NK-92 (cell line): ENCODE data around the gene FARP1.

Experiments
- DNase-seq: peaks from one replicate; lab custom pipeline; 2025; ENCODE audit not compliant: unreplicated experiment; lab: John Stamatoyannopoulos, UW

The FARP1 gene

DNA sequence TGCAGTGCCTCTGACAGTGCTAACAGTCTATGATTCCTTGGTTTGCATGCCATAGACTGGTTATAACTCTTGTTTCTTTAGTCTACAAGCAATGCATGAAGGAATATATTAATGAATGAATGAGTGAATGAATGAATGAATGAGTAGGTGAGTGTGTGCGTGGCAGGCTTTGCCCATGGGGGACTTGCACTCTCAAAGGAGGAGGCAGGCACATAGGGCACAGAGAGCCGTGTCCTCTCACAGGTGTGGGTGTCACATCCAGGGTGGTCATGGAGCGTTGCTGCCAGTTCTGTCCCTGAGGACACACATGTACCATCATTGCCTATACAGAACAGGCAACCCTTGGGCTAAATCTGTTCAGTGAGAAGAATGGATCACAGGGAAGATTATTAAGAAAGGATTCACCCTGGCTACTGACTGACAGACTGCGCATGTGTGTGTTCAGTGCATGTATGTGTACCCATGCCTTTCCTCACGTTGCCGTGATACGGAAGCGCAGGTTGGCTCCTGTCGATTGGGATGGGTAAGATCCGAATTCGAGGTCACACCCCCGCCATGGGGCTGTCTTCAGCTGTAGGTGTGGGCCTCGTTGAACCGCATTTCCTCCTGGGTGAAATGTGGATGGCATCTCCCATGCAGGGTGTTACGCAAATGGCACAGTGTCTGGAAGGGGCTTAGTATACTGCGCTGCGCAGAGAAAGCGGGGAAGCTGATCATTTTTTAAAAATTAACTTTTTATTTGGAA, 272.6 kb downstream of the FARP1 start:
- DNase-seq, result no peak

DNA sequence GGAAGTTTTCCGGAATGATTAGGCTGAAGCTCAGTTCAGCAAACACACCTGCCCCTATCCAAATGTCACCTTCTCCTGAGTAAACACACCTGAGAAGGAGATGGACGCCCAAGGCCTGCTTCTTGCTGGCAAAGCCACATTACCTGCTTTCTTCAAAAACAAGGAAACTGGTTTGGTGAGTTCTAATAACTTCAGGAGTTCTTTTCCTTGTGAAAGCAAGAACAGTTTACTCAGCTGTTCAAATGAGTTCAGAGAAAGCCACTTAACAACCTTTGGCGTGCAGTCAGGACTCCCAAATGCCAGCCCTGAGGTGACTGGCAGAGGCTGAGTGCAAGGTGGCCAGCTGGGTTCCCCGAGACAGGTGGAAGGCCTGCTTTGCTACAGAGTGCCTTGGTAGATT, 273.5 kb downstream of the FARP1 start:
- DNase-seq, result no peak

DNA sequence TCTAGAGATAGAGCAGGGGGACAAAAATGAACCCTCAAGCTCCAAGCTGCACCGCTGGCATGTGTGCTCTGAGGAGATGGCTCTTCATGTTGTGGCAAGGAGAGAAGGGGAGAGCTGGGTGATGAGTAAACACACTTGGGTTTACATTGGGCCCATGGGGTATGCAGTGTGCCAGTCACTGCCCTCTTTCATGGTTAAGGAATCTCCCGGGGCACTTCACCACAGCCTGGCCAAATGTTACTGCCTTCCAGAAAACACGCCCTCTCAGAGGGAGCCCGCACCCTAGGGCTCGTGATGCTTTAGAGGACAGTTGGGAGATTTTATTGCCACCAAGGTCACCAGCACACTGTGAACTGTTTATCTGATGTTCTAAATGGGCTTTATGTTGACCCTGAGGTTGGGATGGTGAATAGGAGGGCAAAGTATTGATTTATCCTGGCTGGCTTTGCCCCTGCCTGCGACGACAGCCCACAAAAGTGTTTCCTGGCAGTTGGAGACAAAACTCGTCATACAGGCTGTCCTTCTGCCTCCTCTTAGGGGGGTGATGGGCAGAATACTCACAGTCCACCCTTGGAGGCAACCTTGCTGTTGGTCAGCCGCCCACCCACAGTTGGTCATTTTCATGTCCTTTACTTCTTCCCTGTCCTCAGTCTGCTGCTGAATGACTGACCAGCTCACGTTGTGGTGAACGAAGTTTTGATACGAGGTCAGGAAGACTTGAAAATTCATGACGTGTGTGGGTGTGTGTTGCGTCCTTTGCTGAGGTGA, 277.1 kb downstream of the FARP1 start:
- DNase-seq, result no peak

DNA sequence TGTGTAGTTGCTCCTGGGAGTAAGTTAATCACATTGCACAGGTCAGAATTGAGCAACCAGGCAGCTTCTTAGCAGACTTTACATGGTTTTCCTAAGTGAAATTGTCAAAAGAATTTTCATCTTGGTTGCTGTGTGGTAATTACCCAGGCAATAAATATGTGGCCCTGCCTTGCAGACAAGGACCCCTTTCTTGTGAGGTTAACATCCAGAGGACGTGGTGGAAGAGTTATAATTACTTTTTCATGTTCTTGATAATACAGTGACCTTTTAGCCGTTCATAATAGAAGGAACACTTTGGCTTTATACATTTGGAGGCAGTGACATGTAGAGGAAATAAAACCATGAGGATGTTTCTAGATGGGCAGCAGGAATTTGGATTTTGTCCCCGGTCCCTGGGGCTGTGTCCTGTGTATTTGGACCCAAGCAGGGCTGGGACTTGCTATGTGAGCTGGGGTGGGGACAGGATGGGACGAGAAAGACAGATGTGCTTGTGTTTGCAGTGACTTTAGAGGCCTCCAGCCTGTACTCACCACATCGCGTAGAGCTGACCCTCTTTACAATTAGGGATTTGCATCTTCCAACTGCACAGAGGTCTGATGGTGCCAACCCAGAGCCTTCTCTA, 277.8 kb downstream of the FARP1 start:
- no peak for DNase-seq

DNA sequence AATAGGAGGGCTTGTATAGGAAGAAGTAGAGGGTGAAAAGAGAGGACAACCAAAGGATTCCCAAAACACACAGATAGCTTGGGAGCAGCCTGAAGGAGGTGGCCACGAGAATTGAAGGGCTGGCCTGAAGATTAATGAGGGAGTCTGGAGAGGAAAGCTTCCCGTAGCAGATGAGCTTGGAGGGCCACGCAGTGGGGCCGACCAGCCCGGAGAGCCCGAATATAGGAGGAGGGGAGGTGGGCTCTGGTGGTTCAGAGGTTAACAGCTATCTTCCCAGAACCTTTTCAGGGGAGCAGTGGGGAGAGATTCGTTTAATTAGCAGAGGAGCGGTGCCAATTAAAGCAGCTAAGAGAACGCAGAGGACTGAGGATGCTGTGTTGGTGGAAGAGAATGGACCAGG, 279.2 kb downstream of the FARP1 start:
- DNase-seq, result no peak

DNA sequence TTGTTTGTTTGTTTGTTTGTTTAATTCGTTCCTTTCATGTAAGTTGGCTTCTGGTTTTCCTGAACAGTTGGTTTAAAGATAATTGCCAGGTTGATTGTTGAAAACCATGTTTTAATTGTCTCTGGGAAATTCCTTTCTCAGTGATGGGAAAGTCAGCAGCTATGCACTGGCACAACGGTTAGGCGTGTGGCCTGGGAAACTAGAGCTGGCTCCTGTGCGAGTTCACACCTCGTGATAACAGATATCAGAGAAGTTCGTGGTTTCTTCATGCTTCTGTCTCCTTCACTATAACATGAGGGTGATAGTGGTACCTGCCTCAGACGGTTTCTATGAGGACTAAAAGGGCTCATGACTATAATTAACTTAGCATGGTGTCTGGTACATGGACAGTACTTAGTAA, 280.5 kb downstream of the FARP1 start:
- DNase-seq, result no peak

DNA sequence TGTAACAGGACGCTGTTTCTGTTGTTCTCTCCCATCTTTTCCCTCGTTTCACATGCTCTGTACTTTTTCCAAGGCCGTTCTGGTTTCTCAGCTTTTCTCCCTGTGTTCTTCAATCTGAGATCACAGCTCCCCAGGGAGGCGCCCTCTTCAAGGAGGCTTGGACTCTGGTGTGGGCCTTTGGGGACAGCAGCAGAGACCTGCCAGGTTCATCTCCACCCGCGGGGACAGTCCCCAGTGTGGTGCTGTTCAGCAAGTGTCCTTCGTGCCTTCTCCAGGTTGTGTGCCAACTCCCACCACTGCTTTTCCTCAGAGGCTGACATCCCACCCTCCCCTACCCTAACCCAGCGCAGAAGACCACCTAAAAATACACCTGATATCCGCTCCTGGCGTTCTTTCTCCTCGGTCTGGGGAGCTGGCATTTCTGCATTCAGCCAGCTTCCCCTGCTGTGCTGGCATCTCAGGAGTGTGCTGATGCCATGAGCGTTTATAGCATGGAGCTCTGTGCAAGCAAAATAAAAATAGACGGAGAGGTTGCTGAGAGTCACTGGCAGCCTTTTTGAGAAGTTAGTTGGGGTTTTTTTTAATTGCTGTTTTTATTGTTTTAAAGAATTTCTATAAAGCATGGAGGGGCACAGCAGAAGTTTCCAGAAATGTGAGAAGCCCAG, 284.6 kb downstream of the FARP1 start:
- no peak for DNase-seq

DNA sequence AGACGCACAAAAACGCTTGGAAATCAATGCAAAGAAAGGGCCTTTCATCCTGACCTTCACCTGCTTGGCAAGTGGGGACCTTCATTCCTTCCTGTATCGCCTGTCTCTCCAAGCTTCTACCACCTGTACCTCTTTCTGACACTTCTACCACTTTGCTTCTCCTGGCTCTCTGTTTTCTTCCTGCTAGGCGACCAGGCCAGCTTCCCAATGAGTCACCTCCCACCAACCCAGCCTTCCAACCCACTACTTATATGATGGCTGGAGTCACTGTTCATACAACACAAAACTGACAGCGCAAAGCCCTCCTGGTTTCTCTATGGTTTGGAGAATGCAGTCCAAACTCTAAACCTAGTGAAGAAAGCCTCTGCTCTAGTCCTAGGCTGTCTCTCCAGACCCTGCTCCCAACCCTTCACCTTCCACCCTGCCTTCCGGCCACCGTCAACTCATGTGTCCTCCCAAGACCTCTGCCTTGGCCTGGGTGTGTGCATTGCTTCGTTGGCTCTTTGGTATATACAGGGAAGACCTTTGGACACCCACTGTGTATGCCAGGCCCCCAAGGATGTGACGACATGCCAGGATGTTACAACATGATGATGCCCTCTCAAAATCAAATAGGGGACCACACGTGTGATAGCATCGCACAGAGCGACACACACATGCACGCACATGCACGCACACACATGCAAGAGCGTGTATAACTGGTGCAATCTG, 285.5 kb downstream of the FARP1 start:
- DNase-seq, result no peak

DNA sequence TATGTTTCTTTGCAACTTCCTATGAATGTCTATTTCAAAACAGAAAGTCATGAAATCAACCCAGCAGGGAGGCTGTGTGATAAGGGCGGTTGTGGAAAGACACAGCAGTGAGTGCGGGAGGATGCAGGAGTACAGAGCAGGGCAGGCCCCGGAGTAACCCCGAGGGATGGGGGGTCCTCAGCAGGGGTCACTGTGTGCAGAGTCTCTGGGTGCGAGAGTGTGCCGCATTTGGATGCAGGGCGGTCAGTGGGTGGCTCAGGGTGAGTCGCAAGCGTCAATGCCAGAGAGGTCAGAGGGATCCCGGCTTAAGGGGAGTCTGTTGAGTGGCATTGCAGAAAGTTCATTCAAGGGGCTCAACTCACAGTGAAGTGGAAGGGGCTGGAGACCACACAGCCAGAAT, 286.2 kb downstream of the FARP1 start:
- no peak for DNase-seq

DNA sequence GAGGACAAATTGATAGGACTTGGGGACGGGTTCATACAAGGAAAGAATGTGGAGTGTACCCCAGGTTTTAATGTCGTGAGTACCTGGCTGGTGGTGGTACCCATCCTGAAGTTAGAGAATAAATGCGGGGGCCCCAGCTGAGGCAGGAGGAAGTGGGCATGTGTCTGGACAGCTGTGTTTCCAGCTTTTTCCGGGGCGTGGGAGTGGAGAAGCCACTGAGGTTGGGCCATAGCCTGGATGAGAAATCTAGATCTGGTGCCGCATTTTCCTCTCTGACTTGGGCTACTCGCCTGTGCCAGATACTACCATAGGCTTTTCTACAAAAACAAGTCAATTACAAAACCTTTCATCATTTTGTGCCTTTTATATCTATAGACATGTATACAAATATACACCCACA, 286.6 kb downstream of the FARP1 start:
- DNase-seq, result no peak

DNA sequence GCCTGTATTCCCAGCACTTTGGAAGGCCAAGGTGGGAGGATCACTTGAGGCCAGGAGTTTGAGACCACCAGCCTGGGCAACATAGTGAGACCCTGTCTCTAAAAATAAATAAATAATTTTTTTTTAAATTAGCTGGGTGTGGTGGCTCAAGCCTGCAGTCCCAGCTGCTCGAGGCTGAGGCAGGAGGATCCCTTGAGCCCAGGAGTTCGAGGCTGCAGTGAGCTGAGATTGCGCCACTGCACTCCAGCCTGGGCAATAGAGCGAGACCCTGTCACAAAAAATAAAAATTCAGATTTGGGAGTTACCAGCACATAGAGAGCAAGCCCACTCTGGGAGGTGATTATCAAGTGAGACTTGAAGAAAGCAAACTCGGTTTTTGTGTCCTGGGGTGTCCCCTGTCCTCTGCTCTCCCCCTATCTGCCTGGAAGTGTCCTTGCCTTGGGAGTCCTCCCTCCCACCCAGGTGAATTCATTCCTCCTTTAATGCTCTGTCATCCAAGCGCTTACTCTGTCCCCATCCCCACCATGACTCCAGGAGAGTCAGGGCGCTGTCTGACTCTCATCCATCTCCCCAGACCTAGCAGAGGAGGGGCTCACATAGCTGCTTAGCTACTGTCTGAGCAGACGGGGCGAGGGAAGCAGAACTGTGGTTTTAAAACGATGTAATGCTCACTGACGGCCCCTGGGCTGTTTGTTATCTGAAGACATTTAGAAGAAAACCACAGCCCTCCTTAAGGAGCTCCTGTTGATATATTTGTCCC, 287.3 kb downstream of the FARP1 start:
- DNase-seq, result no peak

DNA sequence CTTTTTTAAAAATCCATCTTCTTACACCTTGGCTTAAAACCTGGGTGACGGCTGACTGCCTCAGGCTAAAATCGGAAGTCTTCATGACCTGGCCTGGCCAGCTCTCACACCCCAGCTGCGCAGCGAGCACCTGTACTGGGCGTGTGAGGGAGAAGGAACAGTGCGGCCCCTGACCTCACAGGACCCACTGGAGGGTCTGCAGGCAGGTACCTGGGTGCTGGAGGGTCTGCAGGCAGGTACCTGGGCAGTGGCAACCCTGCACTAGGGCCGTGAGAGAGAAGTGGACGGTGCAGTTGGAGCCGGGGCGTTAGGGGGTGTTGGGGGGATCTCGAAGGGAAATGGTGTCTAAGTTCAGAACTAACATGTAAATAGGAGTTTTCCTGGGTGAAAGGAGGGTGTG, 289.7 kb downstream of the FARP1 start:
- DNase-seq, result no peak

DNA sequence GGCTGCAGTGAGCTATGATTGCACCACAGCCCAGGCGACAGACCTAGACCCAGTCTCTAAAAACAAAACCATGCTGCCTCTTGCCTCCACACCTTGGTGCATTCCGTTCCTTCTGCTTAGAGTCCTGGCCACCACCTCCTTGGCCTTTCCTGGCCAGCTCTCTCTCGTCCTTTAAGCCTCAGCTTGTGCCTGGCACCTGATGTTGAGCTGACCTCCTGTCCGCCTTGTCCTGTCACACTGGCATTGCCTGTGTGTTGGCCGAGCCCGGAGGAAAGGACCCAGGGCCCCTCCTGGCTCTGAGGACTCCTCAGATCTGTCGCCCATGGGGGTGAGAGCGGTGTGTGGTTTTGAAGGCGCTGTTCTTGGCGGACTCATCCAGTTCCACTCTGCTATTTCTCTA, 290.8 kb downstream of the FARP1 start:
- no peak for DNase-seq

DNA sequence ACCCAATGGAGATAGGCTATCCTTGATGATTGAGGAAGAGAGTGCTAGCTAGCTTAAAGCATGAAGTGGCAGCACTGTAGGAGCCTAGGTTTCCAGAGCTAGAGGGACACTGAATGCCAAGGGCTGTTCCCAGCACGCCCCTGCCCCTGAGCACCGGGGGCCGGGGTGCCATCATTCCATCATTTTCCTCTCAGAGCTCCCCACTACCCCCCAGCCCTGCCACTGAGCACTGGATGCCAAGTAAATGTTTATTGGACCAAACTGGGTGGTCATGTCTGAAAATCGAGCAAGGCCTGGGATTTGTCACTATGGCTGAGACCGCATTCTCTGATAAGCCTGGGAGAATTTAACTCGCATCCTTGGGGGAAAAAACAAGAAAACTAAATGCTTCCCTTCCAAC, 291.2 kb downstream of the FARP1 start:
- no peak for DNase-seq

DNA sequence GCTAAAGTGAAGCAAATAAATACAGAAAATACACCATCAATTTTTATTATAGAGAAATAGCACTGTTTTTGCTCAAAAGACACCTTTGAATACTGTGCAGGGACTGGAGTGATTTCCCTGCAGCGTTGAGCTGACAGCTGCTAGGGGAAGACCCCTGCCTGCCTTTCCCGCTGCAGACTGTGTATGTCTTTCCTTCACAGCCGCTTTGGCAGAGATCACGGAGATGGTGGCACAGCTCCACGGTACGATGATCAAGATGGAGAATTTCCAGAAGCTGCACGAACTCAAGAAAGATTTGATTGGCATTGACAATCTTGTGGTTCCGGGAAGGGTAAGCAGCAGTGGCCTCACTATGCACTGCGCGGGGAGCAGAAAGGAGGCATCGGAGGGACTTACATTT, 292.5 kb downstream of the FARP1 start:
- DNase-seq, result no peak

DNA sequence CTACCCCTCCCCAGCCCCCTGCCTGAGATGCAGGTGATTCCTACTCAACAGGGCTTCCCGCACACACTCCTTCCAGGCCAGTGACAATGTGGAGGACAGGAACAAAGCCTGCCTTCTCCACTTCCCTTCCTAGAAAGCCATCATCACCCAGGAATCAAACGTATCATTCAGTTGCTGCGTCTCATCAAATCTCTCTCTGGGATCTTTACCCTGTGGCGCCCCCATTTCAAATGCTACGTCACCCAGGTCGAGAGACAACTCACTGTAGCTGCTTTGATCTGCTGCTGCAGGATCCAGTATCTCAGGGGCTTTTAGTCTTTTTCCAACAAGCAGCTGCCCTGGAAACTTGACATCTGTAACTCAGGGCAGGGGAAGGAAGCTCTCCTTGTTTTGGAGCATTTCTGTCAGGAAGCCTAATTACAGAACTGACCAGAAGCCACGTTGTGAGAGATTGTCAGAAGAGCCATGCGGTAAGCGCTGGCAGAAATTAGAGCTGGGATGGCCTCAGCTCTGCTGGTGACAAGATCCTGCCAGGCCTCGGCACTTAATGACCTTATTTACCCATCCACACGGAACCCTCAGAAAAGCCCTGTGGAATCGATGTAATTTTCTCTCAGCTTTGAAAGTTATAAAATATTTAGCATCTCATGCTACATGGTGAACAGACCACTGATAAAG, 293.5 kb downstream of the FARP1 start:
- DNase-seq, result no peak

DNA sequence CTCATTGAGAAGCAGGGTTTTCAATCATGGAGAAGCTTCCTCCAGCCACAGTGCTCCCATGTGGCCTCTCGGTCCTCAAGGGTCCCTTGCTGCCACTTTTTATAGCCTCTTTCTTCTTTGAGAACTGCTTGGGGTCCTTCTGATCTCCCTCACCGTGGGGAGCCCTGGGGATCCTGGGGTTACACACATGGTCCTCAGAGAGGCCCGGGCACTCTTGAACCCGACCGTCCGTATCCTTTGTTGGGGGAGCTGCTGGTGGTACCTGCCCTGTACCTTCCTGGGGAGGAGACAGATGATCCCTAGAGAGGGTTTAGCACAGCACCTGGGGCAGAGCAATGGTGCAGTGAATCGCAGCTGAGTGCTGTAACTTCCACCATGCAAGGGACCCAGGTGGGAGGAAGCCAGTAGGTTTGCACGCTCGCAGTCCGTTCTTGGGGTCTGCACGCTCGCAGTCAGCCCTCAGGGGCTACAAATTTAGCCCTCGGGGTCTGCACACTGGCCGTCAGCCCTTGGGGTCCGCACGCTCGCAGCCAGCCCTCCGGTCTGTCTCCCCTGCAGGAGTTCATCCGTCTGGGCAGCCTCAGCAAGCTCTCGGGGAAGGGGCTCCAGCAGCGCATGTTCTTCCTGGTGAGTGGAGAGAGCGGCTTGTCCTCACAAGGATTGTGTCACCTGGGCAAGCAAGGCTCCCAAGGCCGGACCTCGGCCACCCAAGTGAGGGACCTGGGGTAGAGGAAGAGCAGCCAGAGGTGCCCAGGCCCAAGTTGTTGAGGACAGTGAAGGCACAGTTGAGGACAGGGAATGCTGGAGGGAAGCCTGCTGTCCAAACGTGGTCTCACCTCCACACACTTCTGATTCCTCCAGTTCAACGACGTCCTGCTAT, 295.6 kb downstream of the FARP1 start:
- no peak for DNase-seq

DNA sequence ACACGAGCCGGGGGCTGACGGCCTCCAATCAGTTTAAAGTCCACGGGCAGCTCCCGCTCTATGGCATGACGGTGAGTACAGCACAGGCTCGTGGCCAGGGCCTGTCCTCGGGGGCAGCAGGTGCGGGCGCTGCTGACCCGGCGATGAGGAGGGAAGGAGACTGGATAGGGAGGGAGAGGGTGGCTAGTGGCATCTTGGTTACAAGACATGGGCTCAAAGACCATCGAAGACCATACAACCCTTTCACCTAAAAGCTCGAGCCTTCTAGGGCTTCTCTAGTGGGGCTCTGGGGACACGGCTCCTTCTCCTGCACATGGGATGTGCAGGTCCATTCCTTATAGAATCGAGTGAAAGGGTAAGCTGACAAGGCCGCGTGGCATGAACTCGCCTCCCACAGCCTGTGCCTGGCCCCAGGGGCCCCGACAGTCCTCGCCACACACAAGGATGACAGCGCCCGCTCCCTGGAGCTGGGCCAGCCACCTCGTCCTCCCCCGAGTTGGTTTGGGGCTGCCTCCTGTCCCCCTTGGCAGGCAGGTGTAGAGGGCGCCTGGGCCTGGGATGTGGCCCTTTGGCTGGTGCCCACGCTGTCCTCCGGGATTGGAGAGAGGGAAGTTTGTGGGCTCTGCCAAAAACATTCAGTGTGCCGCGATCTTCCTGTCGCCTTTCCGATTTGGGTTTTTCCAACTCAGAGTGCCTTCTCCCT, 296.4 kb downstream of the FARP1 start:
- no peak for DNase-seq
